ENCODE measurements around the gene SCG2.

The SCG2 gene

GRCh38 chr2:223618172-223619035, 16.2 kb upstream of the SCG2 start:
- Histone ChIP-seq H4K20me1 (ENCODE audit: insufficient read depth, low read length) (no peaks in the 10 kb centered on the region), H3K9me2 (ENCODE audit: low read depth, low read length) (no peaks in the 10 kb centered on the region), H3K27ac (ENCODE audit: low read depth, low read length, poor library complexity, severe bottlenecking) (no peak overlapping the region), H2AFZ (ENCODE audit: low read length) (no peak overlapping the region), H3F3A (ENCODE audit: insufficient read depth, low read length) (no peaks in the 10 kb centered on the region), H3K4me3 (ENCODE audit: low read depth, low read length, poor library complexity, severe bottlenecking) (no peak overlapping the region), H3K36me3 (ENCODE audit: insufficient read depth, low read length) (no peaks in the 10 kb centered on the region), H3K4me2 (ENCODE audit: low read length) (no peak overlapping the region), H3K9me3 (ENCODE audit: low read length) (no peaks in the 10 kb centered on the region), H3K9ac (ENCODE audit: low read length) (no peak overlapping the region), H3K27me3 (ENCODE audit: insufficient read depth, low read length) (no peaks in the 10 kb centered on the region), H3K79me2 (ENCODE audit: insufficient read depth, low read length) (no peaks in the 10 kb centered on the region), H3K4me1 (ENCODE audit: insufficient read depth, low read length, severe bottlenecking) (no peaks in the 10 kb centered on the region)
- TF ChIP-seq CTCF (IDR thresholded peaks at IDR 0.05; ENCODE audit: low read length) (no peak), EZH2 (IDR thresholded peaks at IDR 0.05; ENCODE audit: borderline replicate concordance, low read length) (no peak)

DNA sequence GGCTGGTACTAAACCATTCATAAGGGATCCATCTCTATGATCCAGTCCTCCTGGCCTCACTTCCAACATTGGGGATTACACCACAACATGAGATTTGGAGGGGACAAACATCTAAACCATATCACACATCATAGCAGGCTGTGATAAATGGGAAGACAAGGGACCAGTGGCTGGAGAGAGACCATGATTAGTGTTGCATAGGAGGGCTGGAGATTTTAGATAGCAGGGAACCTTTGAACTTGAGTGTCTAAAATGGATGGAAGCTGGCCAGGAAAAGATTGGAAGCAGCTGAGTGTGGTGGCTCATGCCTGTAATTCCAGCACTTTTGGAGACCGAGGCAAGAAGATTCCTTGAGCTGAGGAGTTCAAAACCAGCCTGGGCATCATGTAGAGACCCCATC, 12.4 kb upstream of the SCG2 start:
- H3K27me3 ChIP-seq (ENCODE audit: insufficient read depth, low read length), result no peaks in the 10 kb centered on the region
- no peaks in the 10 kb centered on the region for H3K36me3 ChIP-seq (ENCODE audit: insufficient read depth, low read length)
- no peaks in the 10 kb centered on the region for H3K9me2 ChIP-seq (ENCODE audit: low read depth, low read length)
- TF ChIP-seq CTCF (IDR thresholded peaks at IDR 0.05; ENCODE audit: low read length) (no peak), EZH2 (IDR thresholded peaks at IDR 0.05; ENCODE audit: borderline replicate concordance, low read length) (no peak)
- no peak overlapping the region for H2AFZ ChIP-seq (ENCODE audit: low read length)
- no peaks in the 10 kb centered on the region for H4K20me1 ChIP-seq (ENCODE audit: insufficient read depth, low read length)
- no peak overlapping the region for H3K27ac ChIP-seq (ENCODE audit: low read depth, low read length, poor library complexity, severe bottlenecking)
- no peaks in the 10 kb centered on the region for H3K4me1 ChIP-seq (ENCODE audit: insufficient read depth, low read length, severe bottlenecking)
- H3K9me3 ChIP-seq (ENCODE audit: low read length), result no peaks in the 10 kb centered on the region
- no peaks in the 10 kb centered on the region for H3K79me2 ChIP-seq (ENCODE audit: insufficient read depth, low read length)
- H3K9ac ChIP-seq (ENCODE audit: low read length), result no peak overlapping the region
- no peak overlapping the region for H3K4me2 ChIP-seq (ENCODE audit: low read length)
- H3F3A ChIP-seq (ENCODE audit: insufficient read depth, low read length), result no peaks in the 10 kb centered on the region
- H3K4me3 ChIP-seq (ENCODE audit: low read depth, low read length, poor library complexity, severe bottlenecking), result no peak overlapping the region

DNA sequence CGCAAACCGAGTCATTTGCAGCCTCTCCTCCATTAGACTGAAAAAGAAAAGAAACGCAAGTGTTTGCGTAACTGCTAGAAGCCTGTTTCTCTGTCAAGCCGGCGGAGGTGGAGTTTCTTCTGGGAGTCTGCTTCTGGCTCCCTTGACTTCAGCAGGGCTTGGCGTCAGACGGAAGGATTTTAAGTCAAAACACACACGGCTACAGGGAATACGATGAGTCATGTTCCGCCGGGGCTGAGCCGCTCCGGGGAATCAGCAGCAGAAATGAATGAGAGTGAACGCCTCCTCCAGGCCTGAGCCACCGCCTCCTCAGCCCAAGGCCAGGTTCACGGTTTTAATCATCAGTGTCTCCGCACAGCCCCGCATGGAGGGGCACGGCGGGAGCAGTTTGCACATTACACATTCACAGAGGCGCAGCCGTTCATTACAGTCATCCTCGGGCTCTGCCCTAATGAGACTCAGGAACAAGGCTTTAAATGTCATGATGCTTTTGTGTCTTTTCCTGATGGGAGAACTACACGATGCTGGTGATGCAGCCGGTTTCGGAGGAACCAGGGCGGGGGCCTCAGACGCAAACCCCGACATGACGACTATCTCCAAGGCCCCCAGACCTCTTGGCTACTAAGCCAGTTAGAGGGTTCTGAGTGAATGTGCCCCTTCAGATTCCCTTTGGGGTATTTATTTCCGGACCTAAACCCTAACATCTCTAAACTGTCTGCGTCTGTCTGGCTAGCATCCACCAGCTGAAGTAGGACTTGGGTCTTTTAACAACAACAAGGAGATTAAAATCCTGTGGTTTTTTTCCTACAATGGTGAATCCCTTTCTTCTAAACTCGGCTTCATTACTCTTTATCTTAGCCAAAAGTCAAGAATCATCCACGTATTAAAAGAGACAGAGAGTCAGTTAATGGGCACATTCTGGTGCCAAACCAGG, 11.1 kb upstream of the SCG2 start:
- H3K9ac ChIP-seq (ENCODE audit: low read length), result no peak overlapping the region
- no peak overlapping the region for H3K27ac ChIP-seq (ENCODE audit: low read depth, low read length, poor library complexity, severe bottlenecking)
- H4K20me1 ChIP-seq (ENCODE audit: insufficient read depth, low read length), result no peaks in the 10 kb centered on the region
- no peaks in the 10 kb centered on the region for H3K9me2 ChIP-seq (ENCODE audit: low read depth, low read length)
- no peaks in the 10 kb centered on the region for H3K27me3 ChIP-seq (ENCODE audit: insufficient read depth, low read length)
- H3K36me3 ChIP-seq (ENCODE audit: insufficient read depth, low read length), result no peaks in the 10 kb centered on the region
- TF ChIP-seq EZH2 (IDR thresholded peaks at IDR 0.05; ENCODE audit: borderline replicate concordance, low read length), result no peak
- no peak for TF ChIP-seq CTCF (IDR thresholded peaks at IDR 0.05; ENCODE audit: low read length)
- no peak overlapping the region for H2AFZ ChIP-seq (ENCODE audit: low read length)
- H3K9me3 ChIP-seq (ENCODE audit: low read length), result no peaks in the 10 kb centered on the region
- no peaks in the 10 kb centered on the region for H3F3A ChIP-seq (ENCODE audit: insufficient read depth, low read length)
- no peak overlapping the region for H3K4me2 ChIP-seq (ENCODE audit: low read length)
- H3K4me3 ChIP-seq (ENCODE audit: low read depth, low read length, poor library complexity, severe bottlenecking), result no peak overlapping the region
- H3K4me1 ChIP-seq (ENCODE audit: insufficient read depth, low read length, severe bottlenecking), result no peaks in the 10 kb centered on the region
- H3K79me2 ChIP-seq (ENCODE audit: insufficient read depth, low read length), result no peaks in the 10 kb centered on the region
